HG03442 (cell line): ENCODE results near the gene DHDDS.
"Not testable (repeated sequence)": the region's sequence is repeated elsewhere in the genome, so short reads cannot be mapped to it uniquely, and the experiment has no call there.

Experiments used
- ATAC-seq: cut with Tn5 transposase; IDR thresholded peaks from one replicate; pipeline ENCODE4 v1.9.1; 2021; ENCODE audit warnings: mild to moderate bottlenecking, moderate library complexity; ENCODE audit not compliant: unreplicated experiment

DHDDS gene

DNA sequence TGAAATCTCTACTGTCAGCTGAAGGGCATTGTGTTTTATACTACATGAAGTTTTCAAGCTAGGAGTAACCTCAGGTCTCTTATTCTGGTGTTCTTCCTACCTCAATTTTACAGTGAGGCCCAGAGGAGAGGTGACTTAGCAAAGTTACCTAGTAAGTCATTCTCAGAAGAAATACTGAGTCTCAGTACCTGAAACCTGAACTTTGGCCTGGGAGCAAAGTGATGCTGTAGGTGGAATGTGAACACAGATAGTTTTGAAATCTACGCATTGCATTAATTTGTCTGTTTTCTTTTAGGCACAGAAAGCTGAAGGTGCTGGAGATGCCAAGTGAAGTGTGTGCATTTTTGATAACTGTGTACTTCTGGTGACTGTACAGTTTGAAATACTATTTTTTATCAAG, 42.7 kb downstream of the DHDDS start:
- no peak for ATAC-seq

DNA sequence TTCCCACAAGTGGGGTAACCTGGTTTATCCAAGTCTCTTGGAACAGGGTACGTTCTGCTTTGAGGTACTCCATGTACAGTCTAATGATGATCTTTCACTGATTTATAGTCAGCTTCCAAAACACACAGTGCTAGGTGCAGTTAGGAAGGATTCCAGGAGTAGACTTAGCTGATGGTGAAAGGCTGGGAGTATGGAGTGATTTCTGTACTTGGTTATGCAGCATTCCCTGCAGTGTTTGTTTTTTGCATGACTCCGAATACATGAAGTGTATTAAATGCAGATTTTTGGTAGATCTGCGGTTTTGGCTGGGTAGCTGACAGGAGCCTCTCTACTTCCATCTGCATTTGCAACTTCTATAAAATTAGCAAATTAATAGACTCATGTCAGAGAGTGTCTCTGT, 43.9 kb downstream of the DHDDS start:
- ATAC-seq, result no peak

DNA sequence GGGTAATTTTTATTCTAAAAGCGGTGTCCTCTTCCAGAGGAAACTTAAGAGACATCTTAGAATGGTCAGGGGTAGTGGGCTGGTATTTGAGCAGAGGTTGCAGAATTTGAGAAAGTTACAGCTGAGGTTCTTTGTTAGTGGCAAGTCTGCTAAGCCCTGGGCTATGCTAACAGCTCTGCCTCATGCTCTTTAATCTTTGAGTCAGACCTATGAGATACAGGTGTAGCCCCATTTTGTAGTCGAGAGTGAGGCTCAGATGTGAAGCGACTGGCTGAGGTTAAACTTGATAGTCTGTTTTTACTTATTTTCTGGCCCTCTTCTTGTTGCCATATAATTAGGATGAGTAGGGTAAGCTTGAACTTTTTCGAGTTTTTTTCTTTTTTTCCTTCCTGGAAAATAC, 44.8 kb downstream of the DHDDS start:
- ATAC-seq, result no peak

DNA sequence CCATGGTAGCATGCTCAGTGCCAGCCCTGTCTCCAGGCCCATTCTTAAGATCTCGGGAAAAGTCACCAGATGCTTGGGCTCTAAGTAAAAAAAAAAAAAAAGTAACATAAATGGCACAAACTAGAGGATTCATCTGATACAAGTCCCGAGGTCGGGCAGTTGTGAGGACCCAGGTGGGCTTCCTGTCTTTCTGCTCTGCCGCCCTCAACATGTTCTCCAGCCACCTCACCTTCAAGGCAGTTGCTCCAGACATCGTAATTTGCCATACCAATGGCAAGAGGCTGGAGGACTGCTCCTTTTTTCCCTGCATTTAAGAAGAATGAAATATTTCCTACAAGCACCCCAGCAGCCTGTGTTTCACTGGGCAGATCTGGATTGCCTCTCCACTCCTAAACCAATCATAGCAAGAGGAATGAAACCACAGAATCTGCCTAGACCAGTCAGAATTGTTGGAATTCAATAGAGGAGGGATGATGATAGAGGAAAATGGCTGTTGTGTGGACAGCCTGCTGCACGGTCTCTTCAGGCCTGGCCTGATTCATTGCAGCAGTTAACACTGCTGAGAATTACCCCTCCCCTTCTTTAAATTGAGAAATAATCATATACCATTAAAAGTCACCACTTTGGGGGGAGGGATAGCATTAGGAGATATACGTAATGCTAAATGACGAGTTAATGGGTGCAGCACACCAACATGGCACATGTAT, 45.5 kb downstream of the DHDDS start:
- ATAC-seq, result no peak

DNA sequence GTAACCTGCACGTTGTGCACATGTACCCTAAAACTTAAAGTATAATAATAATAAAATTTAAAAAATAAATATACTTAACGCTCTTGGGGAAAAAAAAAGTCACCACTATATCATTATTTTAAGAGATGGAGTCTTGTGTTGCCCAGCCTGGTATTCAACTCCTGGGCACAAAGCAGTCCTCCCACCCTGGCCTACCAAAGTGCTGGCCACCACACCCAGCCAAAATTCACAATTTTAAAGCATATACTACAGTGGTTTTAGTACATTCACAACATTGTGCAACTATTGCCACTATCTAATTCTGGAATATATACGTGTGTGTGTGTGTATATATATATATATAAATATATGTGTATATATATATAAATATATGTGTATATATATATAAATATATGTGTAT, 46.0 kb downstream of the DHDDS start:
- ATAC-seq, result no peak

DNA sequence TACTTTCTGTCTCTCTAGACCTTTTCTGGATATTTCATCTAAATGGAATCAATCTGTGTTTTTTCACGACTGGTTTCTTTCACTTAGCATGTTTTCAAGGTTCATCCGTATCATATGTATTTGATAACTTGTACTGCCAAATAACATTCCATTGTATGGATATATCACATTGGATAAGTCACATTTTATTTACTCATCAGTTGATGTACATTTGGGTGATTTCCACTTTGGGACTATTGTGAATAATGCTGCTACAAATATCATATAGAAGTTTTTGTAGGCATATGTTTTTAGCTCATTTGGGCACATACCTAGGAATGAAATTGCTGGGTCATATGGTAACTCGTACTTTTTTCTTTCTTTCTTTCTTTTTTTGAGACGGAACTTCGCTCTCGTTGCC, 46.9 kb downstream of the DHDDS start:
- no peak for ATAC-seq

DNA sequence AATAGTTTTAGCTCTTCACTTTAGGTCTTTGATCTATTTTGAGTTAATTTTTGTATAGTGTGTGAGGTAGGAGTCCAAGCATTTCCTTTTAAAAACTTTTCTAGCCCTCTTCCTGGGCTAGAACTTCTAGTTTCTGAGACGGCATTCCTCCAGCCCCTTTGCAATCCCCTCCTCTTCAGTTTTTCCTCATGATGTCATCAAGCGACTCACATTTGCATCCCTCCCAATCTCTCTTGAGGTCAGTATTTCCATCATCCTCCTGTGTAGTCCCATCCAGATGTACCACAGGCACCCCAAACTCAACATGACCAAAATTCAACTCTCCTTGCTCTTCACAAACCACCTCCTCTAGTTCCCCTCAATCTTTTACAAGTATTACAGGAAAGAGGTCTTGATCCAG, 50.8 kb downstream of the DHDDS start:
- ATAC-seq, result no peak

DNA sequence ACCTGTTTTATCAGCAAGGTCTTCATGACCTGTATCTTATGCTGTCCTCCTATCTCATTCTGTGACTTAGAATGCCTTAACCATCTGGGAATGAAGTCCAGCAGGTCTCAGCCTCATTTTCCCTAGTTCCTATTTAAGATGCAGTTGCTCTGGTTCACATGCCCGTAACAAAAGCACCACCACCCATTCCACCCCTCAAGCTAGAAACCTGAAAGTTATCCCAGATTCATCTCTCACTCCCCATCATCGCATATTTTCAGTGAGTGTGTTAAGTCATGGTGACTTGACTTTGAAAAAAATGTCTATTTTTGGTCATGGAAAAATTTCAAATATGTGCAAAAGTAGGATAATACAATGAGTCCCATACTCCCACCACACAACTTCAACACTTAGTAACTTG, 51.9 kb downstream of the DHDDS start:
- ATAC-seq, result no peak

DNA sequence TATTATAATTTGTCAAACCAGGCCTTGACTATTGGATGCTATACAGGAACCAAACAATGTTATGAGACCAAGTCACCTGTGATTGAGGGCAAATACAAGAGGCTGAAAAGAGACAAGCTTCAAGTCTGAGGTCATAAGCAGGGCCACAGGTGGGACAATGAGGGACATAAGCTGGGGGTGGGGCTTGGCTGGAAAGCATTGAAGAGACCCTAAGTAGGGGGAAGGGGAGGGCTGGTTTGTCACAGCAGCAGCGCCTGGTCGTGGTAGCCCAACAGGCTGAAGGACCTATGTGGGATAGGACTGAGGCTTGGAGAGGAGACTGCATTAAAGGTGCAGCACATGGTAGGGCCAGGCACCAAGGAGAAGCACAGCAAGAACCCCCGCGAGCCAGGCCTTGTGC, 58.0 kb downstream of the DHDDS start:
- no peak for ATAC-seq

DNA sequence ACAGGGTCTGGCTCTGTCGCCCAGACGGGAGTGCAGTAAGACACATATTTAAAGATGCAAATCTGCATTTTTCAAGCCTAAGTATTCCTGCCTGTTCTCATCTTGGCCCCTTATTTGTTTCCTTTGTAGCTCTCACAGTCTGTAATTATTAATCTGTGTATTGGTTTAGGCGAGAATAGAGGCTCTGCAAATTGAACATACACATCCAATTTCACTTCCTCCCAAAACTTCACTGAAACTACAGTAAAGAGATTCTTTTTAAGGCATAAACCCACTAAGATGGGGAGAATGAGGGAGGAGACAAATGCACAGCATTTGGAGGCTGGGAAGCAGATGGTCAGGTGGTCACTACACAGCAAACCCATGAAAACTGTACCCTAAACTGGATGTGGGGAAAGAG, 61.1 kb downstream of the DHDDS start:
- ATAC-seq, result no peak

DNA sequence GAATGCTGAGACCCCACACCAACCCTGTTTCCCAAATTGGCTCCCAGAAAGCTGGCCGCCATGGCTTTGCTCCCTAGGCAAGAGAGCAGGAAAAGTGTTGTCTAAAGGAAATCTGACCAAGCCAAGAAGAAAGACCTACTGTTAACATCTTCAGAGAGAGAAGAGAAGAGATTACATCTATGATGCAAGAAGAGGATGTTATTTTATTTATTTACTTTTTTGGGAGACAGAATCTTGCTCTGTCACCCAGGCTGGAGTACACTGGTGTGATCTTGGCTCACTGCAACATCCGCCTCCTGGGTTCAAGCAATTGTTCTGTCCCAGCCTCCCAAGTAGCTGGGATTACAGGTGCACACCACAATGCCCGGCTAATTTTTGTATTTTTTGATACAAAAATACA, 61.8 kb downstream of the DHDDS start:
- ATAC-seq, result no peak

DNA sequence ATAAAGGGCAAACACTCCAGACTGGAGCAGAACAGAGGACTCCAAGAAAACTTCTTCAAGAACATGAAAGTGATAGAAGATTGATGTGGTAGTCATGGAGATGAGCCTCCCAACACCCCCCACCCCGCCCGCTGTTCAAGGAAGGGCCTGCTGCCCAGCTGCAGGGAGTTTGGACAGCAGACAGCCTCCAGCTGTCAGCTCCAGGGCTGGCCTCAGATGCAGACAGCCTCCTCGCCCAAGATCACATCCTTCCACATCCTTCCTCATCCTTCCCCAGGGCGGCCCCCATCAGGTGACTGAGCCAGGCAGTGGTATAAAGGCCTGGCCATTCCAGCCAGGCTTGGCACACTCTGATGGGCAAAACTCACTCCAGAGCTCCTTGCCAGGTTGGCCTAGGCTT, 64.7 kb downstream of the DHDDS start:
- ATAC-seq, result no peak

DNA sequence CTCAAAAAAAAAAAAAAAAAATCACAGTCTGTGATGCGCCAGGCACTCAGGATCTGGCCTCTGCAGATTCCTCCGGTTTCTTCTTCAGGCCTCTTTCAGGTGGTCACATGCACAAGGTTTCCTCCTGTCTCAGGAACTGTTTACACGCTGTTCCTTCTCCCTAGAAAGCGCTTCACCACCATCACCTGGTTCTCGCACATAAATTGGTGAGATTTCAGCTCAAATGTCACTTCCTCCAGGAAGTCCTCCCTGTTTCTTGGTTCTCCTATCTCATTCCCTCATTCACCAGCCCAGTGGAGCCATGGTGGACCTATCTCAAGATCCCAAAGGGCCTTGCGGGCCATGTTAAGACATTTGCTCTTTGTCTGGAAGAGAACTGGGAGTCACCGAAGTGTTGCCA, 66.8 kb downstream of the DHDDS start:
- no peak for ATAC-seq

DNA sequence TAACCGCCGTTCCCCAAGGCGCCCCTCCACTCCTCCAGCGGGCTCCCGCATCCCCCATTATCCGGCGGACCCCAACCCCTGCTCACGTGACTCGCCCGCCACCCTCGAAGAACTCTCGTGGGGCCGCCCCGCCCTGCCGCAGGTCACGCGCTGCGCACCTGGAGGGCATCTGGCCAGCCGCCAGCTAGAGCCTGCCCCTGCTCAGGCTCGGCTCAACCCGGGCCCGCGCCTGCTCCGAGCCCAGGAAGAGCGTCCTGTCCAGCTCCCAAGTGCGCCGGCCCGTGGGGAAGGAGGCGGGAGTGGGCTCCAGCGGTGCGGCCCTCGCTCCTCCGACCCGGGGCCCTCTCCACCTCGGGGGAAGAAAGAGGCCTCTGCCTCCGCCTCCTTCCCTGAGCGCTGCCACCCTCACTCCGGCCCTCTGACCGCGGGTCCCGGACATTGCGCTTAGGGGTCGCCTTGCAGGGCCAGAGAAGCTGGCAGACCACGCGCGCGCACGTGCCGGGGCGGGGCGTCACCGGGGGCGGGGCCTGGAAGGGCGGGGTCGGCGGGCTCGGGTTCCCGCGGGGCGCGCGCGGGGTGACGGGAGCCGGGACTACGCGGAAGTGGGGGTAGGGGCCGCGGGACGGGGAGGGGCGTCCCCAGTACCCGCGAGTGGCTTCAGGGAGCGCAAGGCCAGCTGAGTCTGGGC, 68.5 kb downstream of the DHDDS start:
- peak; percentile 62 for ATAC-seq

DNA sequence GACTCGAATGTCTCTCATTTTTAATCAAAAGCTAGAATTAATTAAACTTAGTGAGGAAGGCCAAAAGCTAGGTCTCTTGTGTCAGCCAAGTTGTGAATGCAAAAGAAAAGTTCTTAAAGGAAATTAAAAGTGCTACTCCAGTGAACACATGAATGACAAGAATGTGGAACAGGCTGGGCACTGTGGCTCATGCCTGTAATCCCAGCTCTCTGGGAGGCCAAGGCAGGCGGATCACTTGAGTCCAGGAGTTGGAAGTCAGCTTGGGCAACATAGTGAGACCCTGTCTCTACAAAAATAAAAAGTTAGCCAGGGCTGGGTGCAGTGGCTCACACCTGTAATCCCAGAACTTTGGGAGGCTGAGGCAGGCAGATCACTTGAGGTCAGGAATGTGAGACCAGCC, 78.6 kb downstream of the DHDDS start:
- not testable (repeated sequence) for ATAC-seq

DNA sequence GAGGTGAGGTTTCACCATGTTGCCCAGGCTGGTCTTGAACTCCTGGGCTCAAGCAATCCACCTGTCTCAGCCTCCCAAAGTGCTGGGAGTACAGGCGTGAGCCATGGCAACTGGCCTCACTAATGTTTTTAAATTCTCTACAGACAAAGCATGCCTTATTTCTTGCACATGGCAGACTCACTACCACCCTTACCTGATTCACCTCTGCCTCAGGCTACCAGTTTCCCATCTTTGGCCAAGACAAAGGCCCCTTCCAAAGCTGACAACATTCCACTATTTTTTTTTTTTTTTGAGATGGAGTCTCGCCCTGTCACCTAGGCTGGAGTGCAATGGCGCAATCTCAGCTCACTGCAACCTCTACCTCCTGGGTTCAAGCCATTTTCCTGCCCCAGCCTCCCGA, 83.7 kb downstream of the DHDDS start:
- ATAC-seq, result not testable (repeated sequence)

DNA sequence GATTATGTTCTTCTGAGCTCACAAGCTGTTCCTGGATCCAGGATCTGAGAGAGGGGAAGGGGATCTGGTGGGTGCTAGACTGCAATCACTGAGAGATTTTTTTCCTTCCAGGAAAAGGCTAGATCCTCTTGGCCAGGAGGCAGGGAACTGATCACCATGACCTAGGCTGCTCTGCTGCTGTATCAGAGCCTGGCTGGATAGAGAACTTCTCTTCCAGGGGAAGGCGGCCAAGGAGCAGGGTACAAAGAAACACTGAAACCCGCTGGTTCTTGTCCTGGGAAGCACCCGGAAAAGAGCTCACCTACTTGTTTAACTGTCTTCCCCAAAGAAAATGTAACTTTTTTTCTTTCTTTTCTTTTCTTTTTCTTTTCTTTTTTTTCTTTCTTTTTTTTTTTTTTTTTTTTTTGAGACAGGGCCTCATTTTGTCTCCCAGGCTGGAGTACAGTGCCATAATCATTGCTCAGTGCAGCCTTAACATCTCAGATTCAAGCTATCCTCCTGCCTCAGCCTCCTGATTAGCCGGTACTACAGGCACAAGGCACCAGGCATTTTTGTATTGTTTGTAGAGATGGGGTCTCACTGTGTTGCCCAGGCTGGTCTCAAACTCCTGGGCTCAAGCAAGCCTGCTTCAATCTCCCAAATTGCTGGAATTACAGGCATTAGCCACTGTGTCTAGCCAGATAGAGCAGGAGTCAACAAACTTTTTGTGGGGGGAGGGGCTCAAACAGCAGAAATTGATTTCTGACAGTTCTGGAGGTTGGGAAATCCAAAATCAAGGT, 85.1 kb downstream of the DHDDS start:
- no peak for ATAC-seq

DNA sequence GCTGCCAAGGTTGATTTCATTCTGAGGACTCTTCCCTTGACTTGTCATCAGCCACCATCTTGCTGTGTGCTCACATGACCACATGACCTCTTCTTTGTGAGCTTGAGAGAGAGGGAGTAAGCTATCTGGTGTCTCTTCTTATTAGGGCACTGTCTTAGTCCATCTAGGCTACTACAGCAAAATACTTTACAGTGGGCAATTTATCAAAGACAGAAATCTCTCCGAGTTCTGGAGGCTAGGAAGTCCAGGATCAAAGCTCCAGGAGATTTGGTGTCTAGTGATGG, 85.6 kb downstream of the DHDDS start:
- ATAC-seq, result no peak

DNA sequence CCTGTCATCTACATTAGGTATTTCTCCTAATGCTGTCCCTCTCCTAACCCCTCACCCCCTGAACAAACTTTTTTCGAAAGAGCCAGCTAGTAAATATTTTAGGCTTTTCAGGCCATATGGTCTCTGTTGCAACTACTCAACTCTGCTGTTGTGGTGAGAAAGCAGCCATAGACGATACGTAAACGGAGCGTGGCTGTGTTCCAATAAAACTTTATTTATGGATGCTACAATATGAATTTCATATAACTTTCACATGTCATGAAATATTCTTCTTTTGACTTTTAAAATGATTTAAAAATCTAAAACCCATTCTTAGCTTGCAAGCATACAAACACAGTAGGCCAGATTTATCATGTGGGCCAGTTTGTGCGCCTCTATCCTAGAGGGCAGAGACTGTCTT, 86.2 kb downstream of the DHDDS start:
- ATAC-seq, result no peak

DNA sequence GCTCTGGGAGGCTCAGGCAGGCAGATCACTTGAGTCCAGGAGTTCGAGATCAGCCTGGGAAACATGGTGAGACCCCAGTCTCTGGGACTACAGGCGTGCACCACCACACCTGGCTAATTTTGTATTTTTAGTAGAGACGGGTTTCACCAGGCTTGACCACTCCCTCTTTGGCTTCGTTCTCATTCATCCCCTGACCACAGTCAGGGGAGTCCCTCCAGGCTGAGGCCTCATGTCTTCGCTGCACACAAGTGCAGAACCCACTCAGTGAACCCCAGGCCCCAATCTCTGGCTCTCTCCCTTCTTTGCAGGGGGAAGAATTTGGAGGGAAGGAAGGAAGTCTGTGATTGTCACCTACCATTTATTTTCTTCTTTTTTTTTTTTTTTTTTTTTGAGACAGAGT, 88.2 kb downstream of the DHDDS start:
- no peak for ATAC-seq
